ENCODE data around the gene LMO1. TPM values are rescaled to one million over a fixed set of nuclear protein-coding genes. Genes with fewer than 3 reads are reported as not detected.

Gene LMO1
- total RNA-seq, 4 donors from 2014 or later = 0.50 TPM; not detected in 3

DNA sequence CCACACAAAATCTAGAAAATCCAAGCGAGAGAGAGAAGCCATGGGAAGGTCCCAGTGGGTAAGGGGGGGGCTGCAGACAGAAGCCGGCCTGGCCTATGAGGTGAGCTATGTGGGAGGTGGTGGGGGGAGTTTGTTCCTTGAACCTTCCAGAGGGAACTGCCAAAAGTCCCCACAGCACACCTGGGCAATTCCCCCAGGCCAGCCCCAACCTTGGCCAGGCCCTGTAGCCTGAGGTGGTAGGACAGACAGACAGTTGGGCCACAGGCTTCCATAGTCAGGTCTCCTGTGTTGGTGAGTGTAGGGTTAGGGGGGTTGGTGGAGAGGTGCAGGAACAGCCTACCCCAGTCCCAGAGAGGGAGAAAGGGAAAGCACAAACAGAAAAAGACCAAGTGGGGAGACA is 39.0 kb downstream of the LMO1 start:
- intact Hi-C loops (cut with DNase I) = loop anchor here (1.0 to 5.0 kb wide), 2 partner anchors 39 to 343 kb away; partner anchors contain the start of gene LMO1
- Histone ChIP-seq H3K27me3 (no peaks in the 10 kb centered on the region), H3K27ac (replicated peaks in 1 of 4) (no peak overlapping the region), H3K36me3 (no peaks in the 10 kb centered on the region), H3K9me3 (no peaks in the 10 kb centered on the region), H3K4me1 (peaks cover 6 to 14% (median 13%) of the 10 kb centered on the region in 4 donors), H3K4me3 (no peak overlapping the region)
- 40% methylated on average over 2 of the region's 2 CpGs for WGBS
- no peak for TF ChIP-seq EP300 (IDR thresholded peaks at IDR 0.05)
- no peak for DNase-seq (ENCODE audit: extremely low spot score)

DNA sequence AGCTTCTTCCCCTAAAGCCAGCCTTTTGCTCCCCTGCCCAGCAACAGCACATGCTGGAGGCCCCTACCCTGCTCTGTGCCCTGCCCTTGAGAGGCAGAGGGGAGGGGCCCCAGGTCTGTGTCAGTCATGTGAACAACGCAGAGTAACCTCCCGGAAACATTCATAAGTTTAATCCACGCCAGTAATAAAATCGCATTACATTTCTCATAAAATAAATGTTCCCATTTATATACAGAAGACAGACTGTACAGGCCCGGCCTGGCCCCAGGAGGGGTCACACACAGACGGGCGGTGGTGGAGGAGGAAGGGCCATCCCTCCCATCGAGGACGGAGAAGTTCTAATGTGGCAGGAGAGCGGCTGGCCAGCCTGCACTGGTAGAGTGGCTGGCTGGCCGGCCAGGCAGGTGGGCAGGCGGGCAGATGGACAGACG is 39.5 kb downstream of the LMO1 start:
- no peaks in the 10 kb centered on the region for H3K36me3 ChIP-seq
- no peak overlapping the region for H3K27ac ChIP-seq (replicated peaks in 1 of 4)
- 86% methylated on average over 12 of the region's 13 CpGs for WGBS
- no peak for TF ChIP-seq POLR2AphosphoS5 (IDR thresholded peaks at IDR 0.05)
- TF ChIP-seq POLR2A (IDR thresholded peaks at IDR 0.05; ENCODE audit: low read depth) = no peak
- no peak for TF ChIP-seq EP300 (IDR thresholded peaks at IDR 0.05)
- TF ChIP-seq, protein P1, sequence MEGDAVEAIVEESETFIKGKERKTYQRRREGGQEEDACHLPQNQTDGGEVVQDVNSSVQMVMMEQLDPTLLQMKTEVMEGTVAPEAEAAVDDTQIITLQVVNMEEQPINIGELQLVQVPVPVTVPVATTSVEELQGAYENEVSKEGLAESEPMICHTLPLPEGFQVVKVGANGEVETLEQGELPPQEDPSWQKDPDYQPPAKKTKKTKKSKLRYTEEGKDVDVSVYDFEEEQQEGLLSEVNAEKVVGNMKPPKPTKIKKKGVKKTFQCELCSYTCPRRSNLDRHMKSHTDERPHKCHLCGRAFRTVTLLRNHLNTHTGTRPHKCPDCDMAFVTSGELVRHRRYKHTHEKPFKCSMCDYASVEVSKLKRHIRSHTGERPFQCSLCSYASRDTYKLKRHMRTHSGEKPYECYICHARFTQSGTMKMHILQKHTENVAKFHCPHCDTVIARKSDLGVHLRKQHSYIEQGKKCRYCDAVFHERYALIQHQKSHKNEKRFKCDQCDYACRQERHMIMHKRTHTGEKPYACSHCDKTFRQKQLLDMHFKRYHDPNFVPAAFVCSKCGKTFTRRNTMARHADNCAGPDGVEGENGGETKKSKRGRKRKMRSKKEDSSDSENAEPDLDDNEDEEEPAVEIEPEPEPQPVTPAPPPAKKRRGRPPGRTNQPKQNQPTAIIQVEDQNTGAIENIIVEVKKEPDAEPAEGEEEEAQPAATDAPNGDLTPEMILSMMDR (IDR thresholded peaks at IDR 0.05) = no peak
- no peak for DNase-seq (ENCODE audit: extremely low spot score)
- H3K27me3 ChIP-seq = no peaks in the 10 kb centered on the region
- peaks cover 1 to 9% (median 8%) of the 10 kb centered on the region in 4 donors for H3K4me1 ChIP-seq
- H3K4me3 ChIP-seq = no peak overlapping the region
- no peaks in the 10 kb centered on the region for H3K9me3 ChIP-seq
- intact Hi-C loops (cut with DNase I) = no loop called here

DNA sequence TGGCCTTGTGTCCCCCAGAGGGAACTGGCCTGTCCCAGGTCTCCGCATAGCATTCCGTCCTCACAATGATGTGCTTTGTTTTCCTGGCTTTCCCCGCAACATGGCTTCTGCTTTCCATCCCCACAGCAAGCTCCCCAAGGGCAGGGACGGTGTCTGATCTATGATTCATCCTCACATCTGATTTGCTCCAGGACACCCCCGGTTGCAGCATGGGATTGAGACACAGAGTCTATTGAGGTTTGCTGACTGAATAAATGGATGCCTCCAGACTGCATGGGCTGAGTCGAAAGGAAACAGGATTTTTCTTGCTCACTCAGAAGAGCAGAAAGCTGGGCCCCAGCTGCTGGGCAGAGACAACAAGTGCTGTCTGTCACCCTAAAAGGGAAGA is 40.2 kb downstream of the LMO1 start:
- TF ChIP-seq, protein P1 (IDR thresholded peaks at IDR 0.05) = no peak
- no peak for TF ChIP-seq POLR2AphosphoS5 (IDR thresholded peaks at IDR 0.05)
- TF ChIP-seq POLR2A (IDR thresholded peaks at IDR 0.05; ENCODE audit: low read depth) = no peak
- no peak for TF ChIP-seq EP300 (IDR thresholded peaks at IDR 0.05)
- no peak for DNase-seq (ENCODE audit: extremely low spot score)
- intact Hi-C loops (cut with DNase I) = no loop called here

DNA sequence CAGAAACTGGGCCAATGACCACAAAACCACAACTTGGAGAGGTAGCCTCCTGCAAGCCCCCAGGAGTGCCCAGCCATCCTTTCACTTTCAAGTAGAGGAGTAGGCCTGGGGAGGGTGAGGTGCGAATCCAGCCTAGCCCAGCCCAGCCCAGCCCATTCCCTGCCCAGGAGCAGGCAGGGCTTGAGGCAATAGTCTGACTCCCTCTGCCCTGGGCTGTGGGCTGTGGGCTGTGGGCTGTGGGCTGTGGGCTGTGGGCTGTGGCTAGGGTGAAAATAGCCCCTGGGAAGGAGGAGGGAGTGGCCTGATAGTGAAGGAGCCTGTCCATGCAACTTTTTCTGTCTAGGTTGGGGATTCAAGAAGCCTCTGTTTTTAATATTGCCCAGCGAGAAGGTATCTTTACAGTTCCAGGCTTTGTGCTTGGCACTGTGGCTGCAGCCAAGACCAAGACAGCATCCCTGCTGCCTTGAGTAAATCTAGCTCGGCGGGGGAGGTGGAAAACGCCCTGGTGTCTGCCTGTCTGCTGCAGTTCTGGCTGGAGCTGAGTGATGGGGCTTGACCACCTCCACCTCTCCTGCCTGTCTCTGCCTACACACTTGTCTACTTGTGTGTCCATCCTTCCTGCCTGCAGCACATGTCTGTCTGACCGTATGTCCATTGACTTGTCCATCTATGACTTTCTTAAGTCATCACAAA is 40.7 kb downstream of the LMO1 start:
- intact Hi-C loops (cut with DNase I) = no loop called here

More for the DNA sequence above, 40.2 kb downstream of the LMO1 start:
- Histone ChIP-seq H3K27ac (replicated peaks in 1 of 4) (no peak overlapping the region), H3K9me3 (no peaks in the 10 kb centered on the region), H3K36me3 (no peaks in the 10 kb centered on the region), H3K4me1 (peaks cover 0 to 6% (median 5%) of the 10 kb centered on the region in 4 donors), H3K4me3 (no peak overlapping the region), H3K27me3 (no peaks in the 10 kb centered on the region)
- 76% methylated on average over 6 of the region's 6 CpGs for WGBS

DNA sequence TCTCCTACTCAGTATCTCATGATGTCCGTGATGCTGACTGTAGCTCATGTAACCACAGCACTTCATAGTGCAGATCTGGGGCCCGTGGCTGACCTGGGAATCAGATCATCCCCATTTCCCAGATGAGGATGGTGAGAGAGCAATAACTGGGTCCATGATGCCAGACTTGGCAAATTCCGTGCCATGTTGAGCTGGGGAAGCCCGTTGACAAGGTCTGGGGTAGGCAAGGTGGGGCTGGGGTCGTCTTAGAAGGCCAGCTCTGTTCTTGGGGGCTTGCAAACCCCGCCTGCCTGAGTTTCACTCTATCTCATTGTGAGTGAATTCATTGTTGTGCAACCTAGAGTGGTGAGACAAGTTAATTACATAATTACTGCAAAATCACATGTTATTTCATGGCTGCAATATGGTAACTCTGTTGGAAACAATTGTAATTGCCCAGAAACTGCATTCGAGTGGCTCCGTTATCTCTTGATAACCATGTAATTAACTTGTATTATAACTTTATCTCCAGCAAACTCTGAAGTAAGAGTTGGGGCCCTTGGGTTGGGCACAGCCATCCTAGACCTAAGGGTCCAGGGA is 41.7 kb downstream of the LMO1 start:
- no peak overlapping the region for H3K27ac ChIP-seq (replicated peaks in 1 of 4)
- DNase-seq (ENCODE audit: extremely low spot score) = no peak
- TF ChIP-seq EP300 (IDR thresholded peaks at IDR 0.05) = no peak
- TF ChIP-seq POLR2AphosphoS5 (IDR thresholded peaks at IDR 0.05) = no peak
- TF ChIP-seq POLR2A (IDR thresholded peaks at IDR 0.05; ENCODE audit: low read depth) = no peak
- TF ChIP-seq, protein P1 (IDR thresholded peaks at IDR 0.05) = no peak
- H3K27me3 ChIP-seq = no peaks in the 10 kb centered on the region
- peaks cover 0 to 6% (median 5%) of the 10 kb centered on the region in 4 donors for H3K4me1 ChIP-seq
- 89% methylated on average over 7 of the region's 8 CpGs for WGBS
- no peaks in the 10 kb centered on the region for H3K9me3 ChIP-seq
- H3K36me3 ChIP-seq = no peaks in the 10 kb centered on the region
- no peak overlapping the region for H3K4me3 ChIP-seq
- intact Hi-C loops (cut with DNase I) = no loop called here

More for the DNA sequence above, 40.7 kb downstream of the LMO1 start:
- H3K36me3 ChIP-seq = no peaks in the 10 kb centered on the region
- no peak for TF ChIP-seq POLR2A (IDR thresholded peaks at IDR 0.05; ENCODE audit: low read depth)
- no peak for TF ChIP-seq EP300 (IDR thresholded peaks at IDR 0.05)
- TF ChIP-seq POLR2AphosphoS5 (IDR thresholded peaks at IDR 0.05) = no peak
- TF ChIP-seq, protein P1 (IDR thresholded peaks at IDR 0.05) = no peak
- WGBS = 84% methylated on average over 5 of the region's 6 CpGs
- no peak overlapping the region for H3K4me3 ChIP-seq
- DNase-seq (ENCODE audit: extremely low spot score) = no peak
- peaks cover 0 to 6% (median 5%) of the 10 kb centered on the region in 4 donors for H3K4me1 ChIP-seq
- no peaks in the 10 kb centered on the region for H3K9me3 ChIP-seq
- H3K27ac ChIP-seq (replicated peaks in 1 of 4) = no peak overlapping the region
- no peaks in the 10 kb centered on the region for H3K27me3 ChIP-seq

All from esophagus muscularis mucosa (tissue), 4 donors.